Measurements from ENCODE around the gene NFE2.
"Not testable (repeated sequence)": the region's sequence is repeated elsewhere in the genome, so short reads cannot be mapped to it uniquely, and the experiment has no call there.

NFE2 gene

GRCh38 chr12:54300732-54301427 lies at the start of gene NFE2:
Gene NFE2, minus strand, starts transcription at chr12:54301015. Its CDS starts 5,767 bp downstream, at chr12:54295248.
- peak; percentile 98 for DNase-seq

- no peak for DNase-seq
Observed at GRCh38 chr12:54349679-54350078, 48.9 kb upstream of the NFE2 start.

DNA sequence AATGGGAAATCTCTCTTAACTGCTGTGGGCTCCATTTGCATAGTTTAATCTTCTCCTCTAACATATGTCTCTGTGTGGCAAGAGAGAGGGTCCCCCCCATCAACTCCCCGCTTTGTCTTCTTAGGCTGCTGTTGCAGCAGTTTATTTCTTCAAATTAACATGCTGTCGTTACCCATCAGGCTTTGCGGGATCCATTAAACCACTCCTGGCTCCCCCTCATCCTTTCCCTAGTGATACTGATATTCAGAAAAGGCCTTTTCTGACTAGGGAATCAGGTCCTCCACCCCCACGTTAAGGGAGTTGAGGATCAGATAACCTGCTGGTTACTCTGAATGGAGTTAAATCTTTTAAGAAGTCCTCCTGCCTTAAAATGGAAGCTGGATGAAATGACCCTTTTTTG lies 48.2 kb upstream of the NFE2 start:
- no peak for DNase-seq

DNA sequence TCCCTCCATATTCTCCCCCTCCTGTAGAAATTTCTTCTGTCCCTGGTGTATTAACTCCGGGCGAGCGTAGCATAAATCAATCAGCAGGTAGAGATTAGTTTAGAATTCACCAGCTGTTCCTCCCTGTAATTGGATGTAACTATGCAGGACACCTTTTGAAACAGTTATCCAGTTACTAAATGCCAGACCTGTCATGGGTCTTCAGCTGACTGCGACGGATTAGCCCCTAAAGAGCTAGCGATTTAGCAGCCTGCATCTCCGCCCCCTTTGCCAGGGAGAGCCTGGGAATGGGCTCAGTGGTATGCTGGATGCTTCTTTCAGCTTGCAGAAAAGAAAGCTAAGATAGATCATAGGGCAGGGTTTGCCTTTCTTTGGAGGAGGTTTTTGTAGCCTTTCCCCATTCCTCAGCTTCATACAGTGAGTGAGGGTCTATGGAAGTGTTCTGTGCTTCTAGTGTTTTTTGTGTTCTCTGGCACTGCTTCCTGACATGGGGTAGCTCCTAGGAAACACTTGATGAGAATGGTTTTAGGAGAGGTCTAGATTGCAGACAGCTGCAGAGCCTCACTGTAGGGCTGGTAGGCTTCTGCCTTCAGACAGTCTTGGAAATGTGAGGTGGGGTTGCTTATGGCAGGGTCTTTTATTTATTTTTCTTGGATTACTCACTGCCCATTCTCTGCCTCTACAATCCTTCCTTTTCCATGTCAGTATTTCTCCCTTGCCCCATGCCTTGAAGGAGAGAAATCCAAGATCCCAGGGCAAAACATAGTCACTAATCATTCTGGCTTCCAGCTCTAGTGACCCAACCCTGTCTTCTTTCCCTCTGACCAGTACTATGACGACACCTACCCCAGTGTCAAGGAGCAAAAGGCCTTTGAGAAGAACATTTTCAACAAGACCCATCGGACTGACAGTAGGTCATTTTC lies 40.8 kb upstream of the NFE2 start:
- DNase-seq, result no peak

DNA sequence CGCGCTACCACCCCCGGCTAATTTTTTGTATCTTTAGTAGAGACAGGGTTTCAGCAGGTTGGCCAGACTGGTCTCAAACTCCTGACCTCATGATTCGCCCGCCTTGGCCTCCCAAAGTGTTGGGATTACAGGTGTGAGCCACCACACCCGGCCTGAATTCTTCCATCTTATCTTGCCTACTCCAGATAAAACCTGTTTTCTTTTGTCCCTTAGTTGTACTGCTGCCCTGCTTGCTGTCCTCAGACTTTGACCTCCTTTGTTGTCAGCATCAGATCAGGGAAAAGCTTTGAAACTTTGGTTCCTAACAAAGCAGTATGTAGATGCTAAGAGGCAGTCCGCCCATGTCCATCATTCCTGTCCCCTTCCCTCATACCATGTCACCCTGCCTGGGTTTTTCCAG lies 40.0 kb upstream of the NFE2 start:
- no peak for DNase-seq

DNA sequence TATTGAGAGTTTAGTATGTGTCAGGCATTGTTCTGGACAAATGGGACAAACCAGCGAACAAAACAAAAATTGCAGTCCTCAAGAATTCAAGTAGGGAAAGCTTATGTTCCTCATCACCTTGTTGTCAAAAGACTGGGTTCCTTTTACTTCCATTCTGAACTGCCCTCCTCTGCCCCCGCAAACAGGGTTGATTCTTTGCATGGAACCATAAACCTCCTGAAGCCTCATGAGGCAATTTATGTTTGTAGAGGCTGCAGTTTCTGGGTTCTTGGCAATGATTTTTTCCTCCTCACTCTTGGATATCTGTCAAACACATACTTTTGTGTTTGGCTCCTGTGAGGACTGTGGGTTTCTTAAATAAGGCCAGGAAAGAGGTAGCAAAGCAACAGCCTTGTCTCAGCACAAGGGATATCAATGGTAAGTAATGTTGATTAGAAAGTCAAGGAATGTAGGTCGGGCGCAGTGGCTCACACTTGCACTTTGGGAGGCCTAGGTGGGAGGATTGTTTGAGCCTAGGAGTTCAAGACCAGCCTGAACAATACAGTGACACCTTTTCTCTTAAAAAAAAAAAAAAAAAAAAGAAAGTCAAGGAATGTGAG lies 38.0 kb upstream of the NFE2 start:
- no peak for DNase-seq

DNA sequence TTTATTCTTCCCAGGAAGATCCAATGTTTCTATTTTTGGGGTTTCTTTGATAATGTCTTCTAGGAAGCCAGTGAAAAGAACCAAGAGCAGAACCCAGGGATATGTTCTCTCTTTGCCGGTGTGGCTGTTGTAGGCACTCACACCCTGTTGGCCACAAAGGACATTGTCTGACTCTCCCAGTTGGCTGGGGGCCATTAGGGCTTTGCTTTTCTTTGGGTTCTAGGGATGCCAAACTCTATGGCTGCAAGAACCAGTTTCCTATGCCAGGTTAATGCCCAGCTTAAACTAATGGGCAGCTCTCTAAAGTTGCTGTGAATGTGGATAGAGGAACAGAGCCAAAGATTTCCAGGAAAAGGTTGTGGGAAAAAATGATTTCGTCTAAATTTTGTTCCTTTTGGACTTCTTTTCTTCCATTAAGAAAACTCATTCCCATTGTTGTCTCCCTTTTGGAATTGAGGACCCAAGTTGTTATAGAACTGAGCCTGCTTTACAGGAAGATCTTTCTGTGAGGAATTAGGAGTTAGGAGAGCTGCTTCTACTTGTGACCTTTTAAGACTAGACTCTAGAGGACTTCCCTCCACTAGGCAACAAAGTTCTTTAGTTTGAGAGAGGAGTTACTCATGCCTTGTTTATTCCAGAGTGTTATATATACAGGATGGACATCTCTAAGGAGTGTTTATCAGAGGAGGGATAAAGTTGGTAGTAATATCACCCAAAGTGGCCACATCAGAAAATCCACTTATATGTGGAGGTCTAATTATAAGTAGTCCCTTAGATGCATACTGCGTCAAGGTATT lies 37.2 kb upstream of the NFE2 start:
- no peak for DNase-seq

- DNase-seq, result peak; percentile 67
Observed at GRCh38 chr12:54337280-54337842, 36.5 kb upstream of the NFE2 start.

DNA sequence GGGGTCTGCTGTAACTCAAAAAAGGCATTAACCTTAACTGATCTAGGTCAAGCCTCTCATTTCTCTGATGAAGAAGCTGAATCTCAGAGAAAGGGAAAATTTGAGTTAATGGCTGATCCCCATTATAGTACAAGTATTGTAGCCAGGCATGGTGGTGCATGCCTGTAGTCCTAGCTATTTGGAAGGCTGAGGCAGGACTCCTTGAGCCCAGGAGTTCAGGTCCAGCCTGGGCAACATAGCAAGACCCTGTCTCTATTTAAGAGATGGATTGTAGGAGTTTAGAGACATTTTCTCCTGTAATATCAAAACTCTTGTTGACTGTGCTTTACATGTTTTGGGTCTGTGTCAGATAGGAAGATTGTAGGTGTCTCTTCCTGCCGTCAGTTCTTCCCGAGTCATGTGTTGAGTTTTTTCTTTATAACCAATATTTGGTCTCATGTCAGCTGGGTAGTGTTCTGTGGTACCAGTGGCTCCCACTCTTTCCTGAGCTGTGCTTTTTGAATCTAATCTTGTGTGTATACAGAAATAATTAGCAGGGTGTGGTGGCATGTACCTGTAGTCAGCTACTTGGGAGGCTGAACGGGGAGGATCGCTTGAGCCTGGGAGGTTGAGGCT lies 32.7 kb upstream of the NFE2 start:
- DNase-seq, result no peak

- no peak for DNase-seq
Observed at GRCh38 chr12:54331461-54331860, 30.6 kb upstream of the NFE2 start.

GRCh38 chr12:54330442-54330841 lies 29.6 kb upstream of the NFE2 start:
- DNase-seq, result no peak

DNA sequence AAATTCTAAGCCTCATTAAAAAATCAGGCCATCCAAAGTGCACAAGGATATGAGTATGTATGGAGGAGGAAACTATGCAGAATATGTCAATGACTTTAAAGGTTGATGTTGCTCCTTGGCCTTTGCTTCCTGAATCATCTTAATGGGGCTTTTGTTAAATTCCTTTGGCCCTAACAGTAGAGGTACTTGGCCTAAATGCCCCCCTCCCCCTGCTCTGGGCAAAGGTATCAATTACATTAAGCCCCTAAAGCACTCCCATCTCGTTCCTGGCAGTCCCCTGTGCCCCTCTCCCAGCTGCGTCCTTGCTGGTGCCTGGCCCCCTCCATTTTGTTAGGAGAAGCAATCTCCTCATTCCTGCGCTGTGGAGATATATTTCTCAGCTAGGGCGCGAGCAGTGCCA lies 28.9 kb upstream of the NFE2 start:
- DNase-seq, result no peak

- DNase-seq, result peak; percentile 12
Observed at GRCh38 chr12:54328595-54329337, 28.0 kb upstream of the NFE2 start.

DNA sequence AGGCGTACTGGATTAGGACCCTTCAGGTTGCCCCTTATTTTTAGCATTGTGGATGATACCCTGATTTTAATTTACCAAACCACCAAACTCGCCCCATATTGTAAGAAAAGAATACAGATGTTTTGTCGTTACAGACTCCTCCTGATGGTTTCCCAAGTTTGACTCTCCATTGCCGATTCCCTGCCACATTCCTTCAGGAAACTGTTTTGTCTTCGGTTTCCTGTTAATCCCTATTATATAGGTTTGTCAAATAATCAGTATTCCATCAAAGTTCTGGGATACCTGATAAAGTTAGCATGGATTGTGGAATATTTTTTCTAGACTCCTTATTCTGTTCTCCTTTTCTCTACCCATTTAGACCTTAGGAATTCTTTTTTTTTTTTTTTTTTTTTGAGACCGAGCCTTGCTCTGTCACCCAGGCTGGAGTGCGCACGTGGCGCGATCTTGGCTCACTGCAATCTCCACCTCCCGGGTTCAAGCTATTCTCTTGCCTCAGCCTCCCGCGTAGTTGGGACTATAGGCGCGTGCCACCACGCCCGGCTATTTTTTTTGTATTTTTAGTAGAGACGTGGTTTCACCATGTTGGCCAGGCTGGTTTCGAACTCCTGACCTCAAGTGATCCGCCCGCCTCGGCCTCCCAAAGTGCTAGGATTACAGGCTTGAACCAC lies 24.8 kb upstream of the NFE2 start:
- peak; percentile 24 for DNase-seq

DNA sequence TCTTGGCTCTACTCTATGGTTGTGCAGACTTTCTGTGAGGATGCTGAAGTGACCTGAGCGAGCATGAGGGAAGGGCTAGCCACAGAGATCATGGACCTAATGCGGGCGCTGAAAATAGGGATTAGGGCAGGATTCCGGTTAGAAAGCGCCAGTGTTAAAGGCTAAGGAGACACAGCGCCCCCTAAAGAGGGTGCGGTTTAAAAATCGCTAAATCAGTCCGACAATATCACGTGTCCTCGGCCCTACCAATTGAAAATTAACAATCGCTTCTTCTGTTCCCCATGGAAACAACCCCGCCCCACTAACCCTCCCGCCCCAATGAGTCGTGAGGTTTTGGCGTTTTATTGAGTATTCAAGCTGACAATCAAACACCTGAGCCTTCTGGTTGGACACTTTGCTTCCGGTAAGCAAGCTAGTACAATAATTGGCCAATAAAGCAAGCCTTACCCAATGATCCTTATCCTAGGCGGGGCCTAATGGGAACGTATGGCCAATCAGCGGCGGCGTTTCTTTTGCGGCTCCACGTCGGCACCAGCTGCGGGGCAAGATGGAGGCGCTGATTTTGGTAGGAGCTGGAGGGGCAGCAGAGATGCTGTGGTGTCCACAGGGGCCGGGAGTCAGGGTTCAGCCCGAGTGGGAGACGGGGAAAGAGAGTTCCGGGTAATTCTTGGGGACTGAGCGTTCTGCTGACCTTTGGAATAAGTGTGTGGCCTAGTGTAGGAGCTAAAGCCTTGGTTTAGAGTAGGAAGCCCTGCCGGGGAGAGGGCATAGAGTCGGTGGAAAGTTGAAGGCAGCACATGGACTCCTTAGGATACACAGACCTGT lies 24.0 kb upstream of the NFE2 start, which contains the start of gene COPZ1:
Gene COPZ1 (plus strand): TSS at position 515 of the 825 bp plus-strand sequence. CDS start 33 bp downstream, at position 548.
- peak; percentile 100 for DNase-seq

- DNase-seq, result no peak
Observed at GRCh38 chr12:54321363-54321762, 20.5 kb upstream of the NFE2 start.

DNA sequence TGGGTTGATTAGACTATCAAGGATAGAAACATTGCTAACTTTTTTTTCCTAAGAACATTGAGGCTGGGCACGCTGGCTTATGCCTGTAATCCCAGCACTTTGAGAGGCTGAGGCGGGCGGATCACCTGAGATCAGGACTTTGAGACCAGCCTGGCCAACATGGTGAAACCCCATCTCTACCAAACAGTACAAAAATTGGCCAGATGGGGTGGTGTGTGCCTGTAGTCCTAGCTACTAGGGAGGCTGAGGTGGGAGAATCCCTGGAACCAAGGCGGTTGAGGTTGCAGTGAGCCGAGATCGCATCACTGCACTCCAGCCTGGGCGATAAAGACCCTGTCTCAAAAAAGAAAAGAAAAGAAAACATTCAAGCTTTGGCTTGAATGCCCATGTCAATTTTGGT lies 11.5 kb upstream of the NFE2 start:
- DNase-seq, result not testable (repeated sequence)

DNA sequence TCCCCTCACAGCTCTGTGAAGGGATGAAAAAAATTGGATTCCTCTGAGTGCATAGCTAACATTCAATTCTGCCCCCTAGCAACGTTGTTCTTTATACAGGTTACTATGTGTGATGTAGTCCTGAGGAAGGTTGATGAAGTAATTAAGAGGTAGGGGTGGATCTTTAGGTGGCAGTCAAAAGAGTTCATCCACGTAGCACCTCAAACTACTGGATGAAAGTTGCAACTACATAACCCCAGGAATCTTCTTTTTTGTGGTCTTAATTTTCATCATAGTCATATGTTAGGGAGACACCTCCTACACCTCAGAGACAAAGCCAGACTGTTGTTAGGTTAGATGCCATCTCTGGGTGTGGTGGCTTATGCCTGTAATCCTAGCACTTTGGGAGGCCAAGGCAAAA lies 10.2 kb upstream of the NFE2 start:
- DNase-seq, result peak; percentile 34

- peak; percentile 100 for DNase-seq
Observed at GRCh38 chr12:54306925-54307741, 6.3 kb upstream of the NFE2 start.
